RCC 7860 (cell line): Measurements from ENCODE around the gene IQGAP2.
A peak's percentile ranks its signal among the peaks of the same experiment; 100 is the strongest.
"Not testable (repeated sequence)": the region's sequence is repeated elsewhere in the genome, so short reads cannot be mapped to it uniquely, and the experiment has no call there.

Source experiments
- DNase-seq: peaks from one replicate; pipeline ENCODE4 v3.0.0-alpha.2; 2015; ENCODE audit warnings: low spot score
- FAIRE-seq: peaks from 2 replicates; lab custom pipeline; 2012; peaks lifted over from hg19 to GRCh38; lab: Jason Lieb, UNC

IQGAP2 gene

DNA sequence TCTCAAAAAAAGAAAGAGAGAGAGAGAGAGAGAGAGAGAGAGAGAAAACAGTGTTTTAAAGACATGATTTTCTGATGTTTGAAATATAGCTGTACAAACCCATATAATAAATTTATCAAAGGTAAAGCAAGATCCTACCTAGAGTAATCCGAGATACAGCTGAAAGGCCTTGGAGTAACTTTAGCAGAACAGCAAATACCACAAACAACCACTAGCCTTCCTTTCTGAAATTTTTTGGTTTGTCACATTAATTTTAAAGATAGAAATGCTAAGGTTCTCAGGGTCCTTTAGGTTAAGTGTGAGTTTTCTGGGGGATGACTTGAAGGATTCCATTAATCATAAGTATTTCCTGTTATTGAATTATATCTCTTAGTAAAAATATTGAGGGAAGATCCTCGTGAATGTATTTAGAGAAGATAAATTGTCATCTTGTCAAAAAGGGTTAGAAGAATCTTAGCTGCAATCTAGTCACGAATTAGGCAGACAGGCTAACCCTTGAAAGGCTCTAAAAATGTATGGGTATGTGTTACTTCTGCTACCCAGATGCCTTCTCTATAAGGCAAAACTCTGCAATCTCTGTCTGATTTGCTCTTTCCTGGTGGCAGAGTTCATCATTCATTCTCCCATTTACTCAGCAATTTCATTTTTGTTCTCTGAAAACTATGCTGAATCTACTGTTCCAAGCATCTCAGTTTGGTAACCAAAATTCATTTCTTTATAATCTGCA lies 192.8 kb downstream of the IQGAP2 start:
- no peak for FAIRE-seq

DNA sequence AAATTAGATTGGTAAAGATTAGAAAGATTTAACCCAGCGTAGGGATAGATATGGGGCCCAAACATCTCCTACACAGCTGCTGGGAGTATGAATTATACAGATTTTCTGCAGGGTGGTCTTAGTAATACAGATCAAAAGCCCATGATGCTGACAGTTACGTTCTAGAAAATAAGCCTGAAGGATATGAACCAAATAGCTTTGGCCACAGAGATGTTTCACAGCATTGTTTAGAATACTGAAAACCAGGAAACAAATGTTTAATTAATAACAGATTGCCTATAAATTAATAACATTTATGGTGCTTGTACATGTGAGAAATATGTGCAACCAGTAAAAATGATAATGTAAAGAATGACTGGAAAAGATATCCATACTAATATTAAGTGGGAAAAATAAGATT lies 195.4 kb downstream of the IQGAP2 start:
- FAIRE-seq (no peak), DNase-seq (no peak)

More for the DNA sequence above, 192.8 kb downstream of the IQGAP2 start:
- no peak for DNase-seq

GRCh38 chr5:76600716-76601115 lies 197.6 kb downstream of the IQGAP2 start:
- no peak for DNase-seq
- no peak for FAIRE-seq

- no peak for FAIRE-seq
- DNase-seq, result peak; percentile 22
Measured at GRCh38 chr5:76601470-76601869, 198.4 kb downstream of the IQGAP2 start.

DNA sequence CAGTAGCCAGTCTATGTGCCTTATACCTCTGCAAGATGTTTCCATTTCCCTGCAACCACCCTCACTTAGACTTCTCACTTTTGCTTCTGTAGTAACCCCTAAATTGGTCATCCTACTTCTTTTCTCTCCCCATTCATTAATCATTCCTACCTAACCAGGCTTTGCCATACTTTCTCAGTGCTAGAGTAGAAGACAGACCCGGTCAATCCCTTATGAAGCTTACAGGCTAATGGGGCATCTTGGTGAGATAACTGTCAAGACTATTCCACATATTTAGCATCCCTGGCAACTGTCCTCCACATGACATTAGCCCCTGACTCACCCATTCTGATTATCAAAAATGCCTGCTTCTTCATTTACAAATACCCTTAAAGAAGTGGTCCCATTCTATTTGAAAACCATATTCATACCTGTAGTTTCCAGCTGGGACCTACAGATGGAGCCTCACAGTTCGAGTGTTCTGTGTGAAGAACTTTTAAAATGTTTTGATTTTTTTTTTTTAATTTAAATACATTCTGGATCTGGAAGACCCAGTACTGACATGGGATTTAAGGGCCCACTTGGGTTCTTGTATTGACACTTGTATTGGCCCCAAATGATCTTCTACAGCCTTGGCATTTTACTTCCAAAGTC lies 199.1 kb downstream of the IQGAP2 start:
- no peak for FAIRE-seq
- DNase-seq, result no peak

DNA sequence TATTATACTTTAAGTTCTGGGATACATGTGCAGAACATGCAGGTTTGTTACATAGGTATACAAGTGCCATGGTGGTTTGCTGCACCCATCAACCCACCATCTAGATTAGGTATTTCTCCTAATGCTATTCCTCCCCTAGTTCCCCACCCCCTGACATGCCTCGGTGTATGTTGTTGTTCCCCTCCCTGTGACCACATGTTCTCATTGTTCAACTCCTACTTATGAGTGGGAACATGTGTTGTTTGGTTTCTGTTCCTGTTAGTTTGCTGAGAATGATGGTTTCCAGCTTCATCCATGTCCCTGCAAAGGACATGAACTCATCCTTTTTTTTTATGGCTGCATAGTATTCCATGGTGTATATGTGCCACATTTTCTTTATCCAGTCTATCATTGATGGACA lies 200.9 kb downstream of the IQGAP2 start:
- not testable (repeated sequence) for DNase-seq, FAIRE-seq

GRCh38 chr5:76604838-76605237 lies 201.8 kb downstream of the IQGAP2 start:
- no peak for FAIRE-seq
- DNase-seq, result no peak

DNA sequence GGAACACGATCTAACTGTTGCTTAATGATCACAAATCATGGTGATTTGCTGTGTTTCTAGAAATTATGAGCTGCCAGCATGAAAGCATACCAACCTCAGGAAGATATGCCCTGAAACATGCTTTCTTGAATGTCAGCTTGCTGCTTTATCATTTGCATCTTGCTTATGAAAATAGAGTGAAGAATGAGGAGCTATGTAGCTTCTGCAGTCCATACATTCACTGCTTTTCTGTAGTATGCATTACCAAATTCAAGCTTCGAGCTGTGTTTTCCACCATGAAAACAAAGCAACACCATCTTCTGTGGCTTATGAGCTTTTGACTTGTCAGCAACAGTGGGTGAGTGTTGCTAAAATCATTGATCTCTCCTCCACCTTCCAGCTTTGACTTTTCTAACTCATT lies 203.6 kb downstream of the IQGAP2 start:
- no peak for DNase-seq
- no peak for FAIRE-seq

DNA sequence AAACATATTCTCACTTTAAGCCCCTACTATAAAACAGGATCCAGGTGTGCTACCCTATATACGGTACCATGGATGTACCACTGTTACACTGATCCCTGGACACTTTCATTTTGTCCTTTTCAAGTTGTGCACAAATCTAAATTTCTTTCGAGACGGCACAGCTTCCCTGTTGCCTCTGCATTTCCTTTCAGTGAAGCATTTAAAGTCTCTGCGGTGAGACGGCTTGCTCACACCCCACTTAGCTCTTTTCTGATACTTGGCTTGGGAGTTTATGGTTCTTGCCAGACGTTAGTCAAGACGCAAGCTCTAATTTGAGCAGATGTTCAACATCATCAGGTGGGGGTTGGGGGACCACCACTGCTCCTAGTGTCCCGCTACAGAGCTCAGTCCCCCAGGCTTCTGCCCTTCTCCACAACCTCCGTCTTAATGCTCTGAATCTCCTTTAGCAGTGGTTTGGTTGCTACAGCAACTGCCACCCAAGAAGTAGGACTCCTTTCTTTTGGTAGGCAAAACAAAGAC lies 204.3 kb downstream of the IQGAP2 start:
- DNase-seq (no peak), FAIRE-seq (no peak)

- FAIRE-seq (no peak), DNase-seq (no peak)
Measured at GRCh38 chr5:76608833-76609232, 205.7 kb downstream of the IQGAP2 start.

- DNase-seq (no peak), FAIRE-seq (no peak)
Measured at GRCh38 chr5:76610196-76610595, 207.1 kb downstream of the IQGAP2 start.

- FAIRE-seq, result no peak
- DNase-seq, result no peak
Measured at GRCh38 chr5:76612942-76613341, 209.9 kb downstream of the IQGAP2 start.

DNA sequence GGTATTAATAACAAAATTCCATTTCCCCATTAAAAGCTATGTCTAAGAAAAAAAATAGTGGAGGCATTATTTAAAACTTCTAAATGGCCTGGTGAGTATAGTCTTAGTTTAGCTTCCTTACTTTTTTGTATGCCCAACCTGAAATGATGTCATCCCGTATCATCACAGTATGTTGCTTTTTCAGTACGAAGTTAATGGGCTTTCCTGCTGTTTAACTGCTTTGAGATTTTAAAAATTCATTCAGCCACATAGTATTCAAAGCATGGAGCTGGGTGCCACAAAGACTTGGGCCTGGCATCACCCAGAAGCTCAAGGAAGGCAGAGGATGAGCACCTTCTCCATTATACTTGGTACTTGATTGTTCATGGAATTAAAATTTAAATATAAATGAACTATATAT lies 212.7 kb downstream of the IQGAP2 start:
- DNase-seq (peak; percentile 11), FAIRE-seq (no peak)

- DNase-seq, result no peak
- FAIRE-seq, result no peak
Measured at GRCh38 chr5:76616206-76616605, 213.1 kb downstream of the IQGAP2 start.

DNA sequence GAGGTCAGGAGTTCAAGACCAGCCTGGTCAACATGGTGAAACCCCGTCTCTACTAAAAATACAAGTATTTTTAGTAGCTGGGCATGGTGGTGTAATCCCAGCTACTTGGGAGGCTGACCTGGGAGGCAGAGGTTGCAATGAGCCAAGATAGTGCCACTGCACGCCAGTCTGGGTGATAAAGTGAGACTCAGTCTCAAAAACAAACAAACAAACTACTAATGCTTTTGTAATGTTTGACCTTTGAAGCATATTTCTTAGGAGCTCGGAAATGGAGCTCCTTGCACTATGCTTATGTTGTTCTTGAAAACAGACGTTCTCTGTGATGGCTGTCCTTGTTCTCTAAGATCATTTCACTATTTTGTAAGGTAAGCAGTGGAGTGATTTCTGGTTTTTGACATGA lies 214.1 kb downstream of the IQGAP2 start:
- FAIRE-seq (no peak), DNase-seq (no peak)

DNA sequence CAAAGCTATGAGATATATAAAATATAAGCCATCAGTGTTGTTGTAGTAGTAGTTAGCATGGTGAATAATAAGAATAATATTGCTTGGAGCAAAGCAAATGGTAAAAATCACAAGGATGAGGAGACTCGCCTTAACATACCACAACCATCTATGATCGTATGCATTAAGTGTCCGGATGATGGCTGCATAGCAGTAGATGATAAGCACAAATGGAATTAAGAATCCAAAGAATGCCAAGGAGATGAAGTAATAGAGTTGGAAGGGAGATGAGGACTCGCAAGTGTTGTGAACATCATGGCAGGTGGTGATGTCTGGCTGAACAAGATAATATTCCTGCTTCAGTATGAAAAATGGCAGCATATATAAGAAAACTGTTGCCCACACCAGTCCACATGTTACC lies 214.6 kb downstream of the IQGAP2 start:
- DNase-seq, result peak; percentile 6
- no peak for FAIRE-seq

DNA sequence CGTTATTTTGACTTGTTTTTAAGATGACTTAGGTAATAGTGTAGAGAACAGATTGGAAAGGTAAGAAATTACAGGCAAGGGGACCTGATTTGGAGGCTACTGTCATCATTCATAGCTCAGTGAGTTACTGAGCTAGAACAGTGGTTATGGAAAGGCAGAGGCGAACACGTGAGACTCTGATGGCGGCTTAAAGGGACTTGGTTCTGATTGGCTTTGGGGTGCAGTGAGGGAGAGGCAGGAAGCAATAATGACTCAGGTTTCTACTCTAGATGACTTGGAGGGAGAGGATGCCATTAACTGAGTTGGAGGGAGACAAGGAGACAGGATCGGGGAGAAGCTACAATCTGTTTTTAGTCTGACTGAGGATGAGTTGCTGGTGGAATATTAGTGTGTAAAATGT lies 217.1 kb downstream of the IQGAP2 start:
- DNase-seq, result no peak
- FAIRE-seq, result no peak

DNA sequence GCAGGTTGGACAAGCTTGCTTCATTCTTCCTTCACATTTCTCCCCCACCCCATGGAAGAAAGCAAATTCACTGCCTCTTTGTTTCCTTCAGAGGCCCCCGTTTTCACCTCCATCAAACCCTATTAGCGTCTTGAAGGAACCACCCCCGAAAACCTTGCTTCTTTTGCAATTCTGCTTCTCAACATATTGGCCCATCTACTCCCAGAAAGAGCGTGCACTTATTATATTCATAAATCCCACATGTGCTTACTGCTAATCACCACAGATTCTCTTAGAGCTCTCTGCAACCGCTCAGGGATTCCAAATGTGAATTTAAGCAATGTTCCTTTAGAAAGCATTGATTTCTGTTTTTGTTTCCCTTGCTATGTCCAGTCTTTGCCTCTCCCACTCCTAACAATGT lies 219.0 kb downstream of the IQGAP2 start:
- FAIRE-seq (no peak), DNase-seq (no peak)

GRCh38 chr5:76622973-76623596 lies 220.0 kb downstream of the IQGAP2 start, which contains the start of gene F2RL2:
Gene F2RL2, minus strand, starts transcription at chr5:76623403. Its CDS starts 173 bp downstream, at chr5:76623230.
- peak; percentile 77 for FAIRE-seq
- DNase-seq, result peak; percentile 66

DNA sequence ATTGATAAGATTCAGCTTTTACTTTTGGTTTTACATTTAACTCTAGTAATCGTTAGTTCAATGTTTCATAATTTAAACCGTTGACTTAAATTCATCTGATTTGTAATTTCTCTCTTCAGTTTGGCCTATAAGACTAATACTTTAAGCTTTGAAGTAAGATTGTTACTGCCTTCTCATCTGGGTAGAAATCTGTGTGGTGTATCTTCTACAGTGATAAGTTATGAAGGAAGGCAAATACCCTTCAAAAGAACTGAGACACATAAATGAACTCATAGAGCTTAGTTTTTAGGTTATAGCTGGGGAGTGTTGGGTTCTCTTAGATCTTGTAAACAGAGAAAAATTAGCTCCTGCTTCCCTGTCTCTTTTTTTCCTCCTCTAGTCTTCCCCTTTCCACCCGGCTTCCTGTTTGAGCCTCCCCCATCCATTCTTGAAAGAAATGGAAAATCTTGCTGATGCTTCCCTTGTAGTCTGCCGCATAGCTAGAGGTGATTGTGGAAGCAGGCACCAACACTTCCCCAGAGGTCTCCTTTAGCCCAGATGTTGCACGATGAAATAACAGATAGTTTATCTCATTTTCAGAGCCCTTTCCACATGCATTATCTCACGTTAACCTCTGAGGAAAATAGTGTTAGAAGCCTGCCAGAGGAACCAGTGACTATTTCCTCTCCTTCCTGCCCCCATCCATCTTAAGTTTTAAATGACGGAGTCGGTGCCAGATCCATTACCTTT lies 222.2 kb downstream of the IQGAP2 start:
- DNase-seq, result no peak
- no peak for FAIRE-seq

DNA sequence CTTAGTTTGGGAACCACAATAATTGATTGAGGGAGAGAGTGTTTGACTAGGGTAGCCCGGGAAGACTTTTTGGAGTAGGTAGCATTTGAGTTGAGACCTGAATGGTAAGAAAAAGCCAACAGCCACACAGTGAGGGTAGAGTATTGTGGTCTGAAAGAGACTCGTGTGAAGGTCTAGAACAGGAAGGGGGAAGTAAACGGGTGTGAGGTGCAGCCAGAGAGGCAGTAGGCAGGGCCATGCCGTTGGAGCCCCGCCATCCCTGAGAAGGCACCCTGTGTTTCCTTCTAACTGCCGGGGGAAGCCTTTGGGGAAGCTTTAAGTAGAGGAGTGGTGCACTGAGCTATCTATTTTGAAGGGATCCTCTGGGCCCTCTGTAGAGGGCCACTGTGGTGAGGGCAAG lies 223.7 kb downstream of the IQGAP2 start:
- no peak for DNase-seq
- no peak for FAIRE-seq
